GM21528 (cell line): Measurements from ENCODE around the gene KIF1A.

Experiments
- ATAC-seq: cut with Tn5 transposase; IDR thresholded peaks from one replicate; pipeline ENCODE4 v1.9.1; 2021; ENCODE audit warnings: mild to moderate bottlenecking, moderate library complexity; ENCODE audit not compliant: unreplicated experiment, low FRiP score

The KIF1A gene, protein sequence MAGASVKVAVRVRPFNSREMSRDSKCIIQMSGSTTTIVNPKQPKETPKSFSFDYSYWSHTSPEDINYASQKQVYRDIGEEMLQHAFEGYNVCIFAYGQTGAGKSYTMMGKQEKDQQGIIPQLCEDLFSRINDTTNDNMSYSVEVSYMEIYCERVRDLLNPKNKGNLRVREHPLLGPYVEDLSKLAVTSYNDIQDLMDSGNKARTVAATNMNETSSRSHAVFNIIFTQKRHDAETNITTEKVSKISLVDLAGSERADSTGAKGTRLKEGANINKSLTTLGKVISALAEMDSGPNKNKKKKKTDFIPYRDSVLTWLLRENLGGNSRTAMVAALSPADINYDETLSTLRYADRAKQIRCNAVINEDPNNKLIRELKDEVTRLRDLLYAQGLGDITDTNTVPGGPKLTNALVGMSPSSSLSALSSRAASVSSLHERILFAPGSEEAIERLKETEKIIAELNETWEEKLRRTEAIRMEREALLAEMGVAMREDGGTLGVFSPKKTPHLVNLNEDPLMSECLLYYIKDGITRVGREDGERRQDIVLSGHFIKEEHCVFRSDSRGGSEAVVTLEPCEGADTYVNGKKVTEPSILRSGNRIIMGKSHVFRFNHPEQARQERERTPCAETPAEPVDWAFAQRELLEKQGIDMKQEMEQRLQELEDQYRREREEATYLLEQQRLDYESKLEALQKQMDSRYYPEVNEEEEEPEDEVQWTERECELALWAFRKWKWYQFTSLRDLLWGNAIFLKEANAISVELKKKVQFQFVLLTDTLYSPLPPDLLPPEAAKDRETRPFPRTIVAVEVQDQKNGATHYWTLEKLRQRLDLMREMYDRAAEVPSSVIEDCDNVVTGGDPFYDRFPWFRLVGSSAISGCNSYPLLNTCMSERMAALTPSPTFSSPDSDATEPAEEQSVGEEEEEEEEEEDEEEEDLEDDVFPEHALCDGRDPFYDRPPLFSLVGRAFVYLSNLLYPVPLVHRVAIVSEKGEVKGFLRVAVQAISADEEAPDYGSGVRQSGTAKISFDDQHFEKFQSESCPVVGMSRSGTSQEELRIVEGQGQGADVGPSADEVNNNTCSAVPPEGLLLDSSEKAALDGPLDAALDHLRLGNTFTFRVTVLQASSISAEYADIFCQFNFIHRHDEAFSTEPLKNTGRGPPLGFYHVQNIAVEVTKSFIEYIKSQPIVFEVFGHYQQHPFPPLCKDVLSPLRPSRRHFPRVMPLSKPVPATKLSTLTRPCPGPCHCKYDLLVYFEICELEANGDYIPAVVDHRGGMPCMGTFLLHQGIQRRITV (N-terminal part only)

DNA sequence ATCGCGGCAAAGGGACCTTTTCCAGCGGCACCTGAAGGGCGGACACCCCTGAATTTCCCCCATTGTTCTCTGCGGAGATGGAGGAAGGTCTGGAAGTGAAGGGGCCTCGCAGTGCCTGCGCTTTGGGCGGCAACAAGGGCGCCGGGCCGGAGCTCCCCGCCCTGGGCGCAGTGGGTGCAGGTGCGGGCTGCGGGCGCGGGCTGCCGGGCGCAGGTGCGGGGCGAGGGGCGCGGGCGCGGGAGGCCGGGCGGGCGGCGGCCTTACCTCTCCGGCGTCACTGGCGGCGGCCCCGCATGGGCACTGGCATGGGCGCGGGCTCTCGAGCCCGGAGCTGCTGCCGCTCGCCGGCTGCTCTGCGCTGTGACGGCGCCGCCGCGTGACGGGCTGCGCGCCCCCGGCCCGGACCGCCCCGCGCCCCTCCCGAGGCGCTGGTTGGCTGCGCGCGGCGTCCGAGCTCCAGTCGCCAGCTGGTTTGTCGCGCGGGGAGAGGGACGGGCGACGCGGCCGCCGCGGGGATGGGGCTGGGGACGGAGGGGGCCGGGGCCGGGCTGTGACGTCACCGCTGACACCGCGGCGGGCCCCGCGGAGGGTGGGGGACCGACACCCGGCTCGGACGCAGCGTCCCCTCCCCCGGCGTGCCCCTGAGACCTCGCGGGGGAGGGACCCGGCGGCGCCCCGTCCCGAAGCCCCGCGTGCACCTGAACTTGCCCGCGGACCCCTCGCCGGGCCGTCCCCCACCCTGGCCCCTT lies at the start of gene KIF1A:
Gene KIF1A, minus strand, starts transcription at position 362 of the 749 bp plus-strand sequence. CDS start 22,467 bp downstream, outside the sequence.
- ATAC-seq, result no peak

DNA sequence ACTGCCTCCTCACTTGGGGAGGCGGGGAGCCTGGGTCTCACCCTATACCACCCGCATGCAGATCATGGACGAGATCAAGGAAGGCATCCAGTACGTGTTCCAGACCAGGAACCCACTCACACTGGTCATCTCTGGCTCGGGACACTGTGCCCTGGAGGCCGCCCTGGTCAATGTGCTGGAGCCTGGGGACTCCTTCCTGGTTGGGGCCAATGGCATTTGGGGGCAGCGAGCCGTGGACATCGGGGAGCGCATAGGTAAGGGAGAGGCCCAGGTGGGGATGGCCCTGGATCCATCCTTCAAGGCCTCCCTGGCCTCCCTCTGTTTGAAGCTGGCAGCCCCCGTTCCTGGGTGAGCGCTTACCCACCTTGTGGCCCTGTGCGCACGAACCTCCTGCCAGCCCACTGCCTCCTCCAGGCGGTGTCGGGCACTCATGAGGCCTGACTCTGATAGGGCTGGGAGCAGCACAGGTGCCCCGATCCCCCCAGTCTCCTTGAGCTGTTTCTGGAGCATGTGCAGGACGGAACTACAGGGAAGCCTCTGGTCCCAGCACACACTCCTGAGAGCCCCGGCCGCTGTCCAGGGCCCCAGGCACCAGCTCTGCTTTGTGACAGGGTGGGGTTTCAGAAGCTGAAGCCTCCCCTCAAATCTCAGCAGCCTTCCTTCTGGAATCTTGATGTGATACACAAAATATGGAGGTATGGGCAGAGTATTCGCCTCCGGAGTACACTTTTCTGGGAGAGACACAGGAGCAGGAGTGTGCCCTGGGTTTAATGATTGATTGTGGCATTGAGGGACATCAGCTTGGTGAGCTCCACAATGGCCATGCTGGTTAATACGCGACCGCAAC lies 49.3 kb upstream of the KIF1A start:
- no peak for ATAC-seq

DNA sequence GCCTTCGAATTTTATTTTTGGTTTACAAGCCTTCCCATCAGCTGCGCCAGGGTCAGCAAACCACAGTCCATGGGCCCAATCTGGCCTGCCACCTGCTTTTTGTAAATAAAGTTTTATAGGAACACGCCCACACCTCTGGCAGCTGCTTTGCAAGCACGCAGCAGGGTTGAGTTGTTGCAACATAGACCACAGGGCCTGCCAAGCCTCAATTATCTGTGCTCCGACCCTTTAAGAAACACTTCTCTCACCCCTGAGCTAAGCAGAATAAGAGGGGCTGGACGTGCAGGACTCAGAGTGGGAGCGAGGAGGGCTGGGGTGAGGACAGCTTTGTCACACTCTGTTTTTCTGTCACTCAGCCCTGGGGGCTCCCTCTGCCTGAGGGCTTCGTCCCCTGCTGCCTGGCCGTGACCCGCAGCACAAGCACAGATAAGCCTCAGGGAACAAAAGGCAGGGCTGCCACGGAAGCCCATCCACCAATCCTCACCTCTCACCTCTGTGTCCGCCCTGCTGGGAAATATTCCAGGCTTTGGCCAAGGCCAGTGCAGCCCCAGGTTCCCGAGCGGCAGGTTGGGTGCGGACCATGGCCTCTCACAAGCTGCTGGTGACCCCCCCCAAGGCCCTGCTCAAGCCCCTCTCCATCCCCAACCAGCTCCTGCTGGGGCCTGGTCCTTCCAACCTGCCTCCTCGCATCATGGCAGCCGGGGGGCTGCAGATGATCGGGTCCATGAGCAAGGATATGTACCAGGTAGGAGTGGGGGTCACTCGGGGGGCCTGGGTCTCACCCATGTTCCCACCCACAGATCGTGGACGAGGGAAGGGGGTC lies 48.5 kb upstream of the KIF1A start, which contains the start of gene AGXT:
Gene AGXT, plus strand, starts transcription at position 539 of the 823 bp plus-strand sequence. Its CDS starts 42 bp downstream, at position 581.
- ATAC-seq, result no peak

DNA sequence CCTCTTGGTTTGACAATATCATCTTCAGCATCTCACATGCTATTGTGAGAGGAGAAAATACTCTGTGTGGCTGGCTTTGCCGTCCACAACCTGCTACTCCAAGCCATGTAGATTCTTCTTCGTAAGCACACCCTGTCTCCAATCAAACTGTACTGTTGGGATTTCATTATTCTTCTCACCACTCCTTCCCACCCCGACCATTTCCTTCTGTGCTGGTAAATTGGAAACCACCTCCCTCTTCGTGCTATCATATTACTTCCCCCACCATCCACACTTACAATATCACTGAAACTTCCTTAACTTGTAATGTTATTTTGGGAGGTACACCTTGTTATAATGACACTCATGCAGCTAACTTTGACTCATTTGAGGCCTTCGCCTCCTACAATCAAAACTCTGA lies 45.4 kb upstream of the KIF1A start:
- ATAC-seq, result no peak

DNA sequence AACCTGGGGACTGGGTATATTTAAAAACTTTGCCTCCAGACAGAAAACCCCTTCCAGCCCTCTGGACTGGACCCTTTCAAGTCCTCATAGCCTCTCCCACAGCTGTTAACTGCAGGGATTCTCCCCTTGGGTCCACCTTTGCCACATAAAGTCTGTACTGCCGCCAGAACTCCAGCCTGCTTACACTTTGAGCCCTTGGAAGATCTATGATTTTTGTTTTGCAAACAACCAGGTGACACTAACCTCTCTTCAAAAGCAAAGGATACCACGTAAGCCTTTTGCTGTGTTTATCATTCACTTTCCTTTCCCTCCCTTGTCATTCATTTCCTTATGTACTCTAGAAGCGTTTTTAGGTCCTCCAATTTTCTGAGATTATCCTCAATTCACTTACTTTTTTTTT lies 44.5 kb upstream of the KIF1A start:
- ATAC-seq, result no peak

DNA sequence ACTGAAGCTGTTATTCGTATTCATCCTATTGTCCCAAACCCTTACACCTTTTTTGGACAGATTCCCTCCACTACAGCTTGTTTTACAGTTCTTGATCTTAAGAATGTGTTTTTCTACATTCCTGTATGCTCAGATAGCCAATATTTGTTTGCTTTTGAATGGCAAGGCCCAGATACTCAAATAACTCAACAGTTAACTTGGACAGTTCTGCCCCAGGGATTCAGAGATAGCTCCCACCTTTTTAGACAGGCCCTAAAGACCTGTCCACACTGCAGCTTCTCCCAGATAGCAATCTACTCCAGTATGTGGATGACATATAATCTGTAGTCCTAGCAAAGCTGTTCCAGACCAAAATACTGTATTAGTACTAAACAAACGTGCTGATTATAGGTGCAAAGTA lies 41.5 kb upstream of the KIF1A start:
- no peak for ATAC-seq

DNA sequence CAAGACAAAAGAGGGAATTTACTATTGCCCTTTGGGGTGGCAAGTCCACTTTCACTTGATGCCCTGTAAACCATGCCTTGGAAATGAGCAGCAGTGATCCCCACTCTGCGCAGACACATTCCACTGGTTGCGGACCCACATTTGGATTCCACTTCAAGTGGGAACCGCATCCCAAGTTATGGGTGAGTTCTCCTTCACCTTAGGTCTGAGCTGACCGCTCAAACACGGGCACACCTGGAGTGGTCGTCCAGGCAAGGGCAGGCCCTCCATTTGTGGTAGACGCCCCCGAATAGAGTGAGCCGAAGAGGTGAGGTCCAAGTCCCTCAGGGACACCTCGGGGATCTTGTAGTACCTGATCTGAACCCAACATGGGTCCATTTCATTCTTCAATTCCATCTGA lies 38.9 kb upstream of the KIF1A start:
- ATAC-seq, result no peak

DNA sequence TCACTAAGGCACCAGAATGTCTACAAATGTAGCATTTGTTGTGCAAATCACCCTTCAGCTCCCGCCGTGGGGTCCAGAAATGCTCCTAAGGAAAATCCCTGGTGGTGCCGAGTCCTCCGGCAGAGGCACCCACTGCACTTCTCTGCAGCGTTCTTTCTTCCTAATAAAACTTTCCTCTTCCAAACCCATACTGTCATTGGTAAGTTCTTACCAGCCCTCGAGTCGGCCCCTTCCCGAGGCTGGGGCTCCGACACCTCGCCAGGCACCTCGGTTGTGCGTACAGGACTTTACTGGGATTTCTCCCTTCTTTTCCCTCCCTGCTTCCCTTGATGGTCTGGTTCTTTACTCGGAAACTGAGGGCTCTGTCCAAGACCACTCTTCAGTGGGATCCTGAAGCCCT lies 38.3 kb upstream of the KIF1A start:
- no peak for ATAC-seq

DNA sequence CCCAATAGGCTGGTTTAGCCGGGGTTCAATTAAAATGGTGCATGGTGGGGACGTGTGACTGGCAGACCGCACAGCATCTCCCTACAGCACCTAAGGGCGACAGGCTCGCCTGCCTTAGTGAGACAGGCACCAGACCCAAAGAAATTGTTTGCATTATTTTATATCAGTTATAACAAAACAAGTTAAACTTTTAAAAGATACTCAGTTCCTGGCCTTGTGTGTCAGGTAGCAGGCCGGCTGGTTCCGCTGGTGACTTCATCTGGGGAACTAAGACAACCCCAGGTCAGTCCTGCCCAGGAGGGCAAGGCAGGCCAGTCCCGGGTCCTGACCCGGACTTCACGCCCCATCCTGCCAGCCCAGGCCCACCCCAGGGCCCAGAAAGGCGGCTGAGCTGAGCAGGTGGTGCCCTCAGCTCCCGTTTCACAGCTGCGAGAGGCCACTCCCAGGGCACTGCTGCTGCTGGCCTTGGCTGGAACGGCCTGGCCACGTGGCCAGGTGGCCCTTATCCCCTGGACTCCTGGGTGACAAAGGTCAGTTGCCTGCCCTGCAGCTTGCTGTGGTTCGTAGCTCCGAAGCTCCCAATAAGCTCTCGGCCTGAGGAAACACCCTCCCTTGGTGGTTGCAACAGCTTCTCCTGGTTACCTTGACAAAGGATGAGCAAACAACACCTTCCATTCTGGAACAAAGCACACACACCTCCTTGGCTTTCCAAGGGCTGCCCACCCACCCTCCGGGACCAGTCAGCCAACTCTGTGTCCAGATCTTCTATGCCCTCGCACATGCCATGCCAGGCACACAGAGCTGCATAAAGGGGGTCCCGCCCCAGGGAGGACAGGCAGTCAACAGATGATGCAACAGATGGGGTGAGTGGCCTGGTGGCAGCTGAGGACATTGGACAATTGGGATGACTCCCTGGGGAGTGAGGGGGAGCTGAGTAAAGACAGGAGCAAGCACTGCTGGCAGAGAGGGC lies 37.3 kb upstream of the KIF1A start:
- ATAC-seq, result no peak

DNA sequence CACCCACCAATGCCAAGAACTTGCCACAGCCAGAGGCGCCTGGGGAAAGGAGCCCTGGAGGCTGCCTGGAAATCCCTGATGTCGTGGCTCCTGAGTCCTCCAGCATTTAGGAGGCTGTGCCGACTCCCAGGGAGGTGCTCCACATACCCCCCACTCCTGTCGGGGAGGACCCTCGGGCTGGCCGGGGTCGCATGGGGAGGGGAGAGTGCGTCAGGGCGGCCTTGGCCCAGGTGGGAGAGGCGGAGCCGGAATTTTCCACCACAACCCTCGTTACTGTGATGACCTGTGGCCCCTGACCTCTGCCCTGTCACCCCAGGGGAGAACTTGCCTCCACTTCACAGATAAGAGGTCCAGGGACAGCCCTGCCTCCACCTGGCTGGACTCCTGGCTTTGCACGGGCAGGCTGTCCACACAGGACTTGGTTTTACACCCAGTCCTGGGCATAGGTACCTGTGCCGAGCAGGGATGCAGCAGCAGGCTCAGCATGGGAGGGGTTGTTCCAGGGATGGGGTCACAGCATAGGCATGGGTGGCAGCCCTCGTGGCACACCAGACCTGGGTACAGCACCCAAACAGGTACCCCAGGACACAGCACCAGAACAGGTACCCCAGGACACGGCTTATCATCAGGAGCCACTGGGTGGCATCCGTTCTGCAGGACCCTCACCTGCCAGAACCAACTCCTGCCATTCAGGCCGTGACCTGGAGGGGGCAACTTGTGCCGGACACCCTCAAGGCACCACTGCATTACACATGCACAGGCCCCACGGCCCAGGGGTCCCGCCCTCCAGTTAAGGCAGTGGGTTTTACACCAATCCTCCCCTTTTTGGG lies 36.3 kb upstream of the KIF1A start:
- ATAC-seq, result no peak

DNA sequence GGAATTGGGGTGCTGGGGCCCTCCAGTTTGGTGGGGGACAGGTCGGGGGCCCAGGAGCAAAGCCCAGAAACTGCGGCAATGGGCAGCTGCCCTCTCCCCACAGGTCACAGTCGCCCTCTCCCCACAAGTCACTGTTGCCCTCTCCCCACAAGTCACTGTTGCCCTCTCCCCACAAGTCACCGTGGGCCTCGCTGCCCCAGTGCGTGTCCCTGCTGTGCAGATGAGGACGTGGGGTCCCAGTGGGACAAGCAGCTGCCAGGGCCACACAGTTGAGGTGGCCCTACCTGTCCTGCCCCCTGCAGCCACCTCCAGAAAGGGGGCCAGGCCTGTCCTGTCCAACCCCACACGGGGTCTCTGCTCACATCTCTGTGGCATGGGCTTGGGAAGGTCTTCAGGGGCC lies 35.7 kb upstream of the KIF1A start:
- ATAC-seq, result no peak

DNA sequence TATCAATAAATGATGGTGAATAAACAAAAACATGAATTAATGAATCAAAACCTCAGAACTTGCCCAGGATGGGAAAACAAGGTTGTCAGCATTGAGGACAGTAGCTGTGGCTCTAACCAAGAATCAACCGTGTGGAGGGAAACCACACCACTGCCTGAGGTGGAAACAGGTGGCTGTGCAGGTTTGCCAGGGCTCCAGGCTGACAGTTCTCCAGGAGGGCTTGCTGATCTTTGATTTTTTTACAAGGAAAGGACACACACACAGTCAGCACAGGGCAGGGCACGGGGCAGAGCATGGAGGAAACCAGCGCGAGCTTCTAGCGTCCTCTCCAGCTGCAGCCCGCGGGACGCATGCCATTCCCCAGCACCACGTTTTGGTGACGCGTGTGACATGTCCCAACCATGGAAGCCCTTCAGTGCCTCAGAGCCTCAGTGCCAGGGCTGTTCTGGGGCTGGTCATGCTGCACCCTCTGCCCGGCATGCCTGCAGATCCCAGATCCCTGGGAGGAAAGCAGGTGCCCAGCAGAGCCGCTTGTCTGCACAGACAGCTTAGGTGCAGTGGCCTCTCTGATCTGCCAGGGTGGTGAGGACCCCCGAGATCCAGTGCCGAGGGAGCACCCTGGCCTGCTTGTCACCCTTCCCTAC lies 32.8 kb upstream of the KIF1A start:
- ATAC-seq, result no peak

DNA sequence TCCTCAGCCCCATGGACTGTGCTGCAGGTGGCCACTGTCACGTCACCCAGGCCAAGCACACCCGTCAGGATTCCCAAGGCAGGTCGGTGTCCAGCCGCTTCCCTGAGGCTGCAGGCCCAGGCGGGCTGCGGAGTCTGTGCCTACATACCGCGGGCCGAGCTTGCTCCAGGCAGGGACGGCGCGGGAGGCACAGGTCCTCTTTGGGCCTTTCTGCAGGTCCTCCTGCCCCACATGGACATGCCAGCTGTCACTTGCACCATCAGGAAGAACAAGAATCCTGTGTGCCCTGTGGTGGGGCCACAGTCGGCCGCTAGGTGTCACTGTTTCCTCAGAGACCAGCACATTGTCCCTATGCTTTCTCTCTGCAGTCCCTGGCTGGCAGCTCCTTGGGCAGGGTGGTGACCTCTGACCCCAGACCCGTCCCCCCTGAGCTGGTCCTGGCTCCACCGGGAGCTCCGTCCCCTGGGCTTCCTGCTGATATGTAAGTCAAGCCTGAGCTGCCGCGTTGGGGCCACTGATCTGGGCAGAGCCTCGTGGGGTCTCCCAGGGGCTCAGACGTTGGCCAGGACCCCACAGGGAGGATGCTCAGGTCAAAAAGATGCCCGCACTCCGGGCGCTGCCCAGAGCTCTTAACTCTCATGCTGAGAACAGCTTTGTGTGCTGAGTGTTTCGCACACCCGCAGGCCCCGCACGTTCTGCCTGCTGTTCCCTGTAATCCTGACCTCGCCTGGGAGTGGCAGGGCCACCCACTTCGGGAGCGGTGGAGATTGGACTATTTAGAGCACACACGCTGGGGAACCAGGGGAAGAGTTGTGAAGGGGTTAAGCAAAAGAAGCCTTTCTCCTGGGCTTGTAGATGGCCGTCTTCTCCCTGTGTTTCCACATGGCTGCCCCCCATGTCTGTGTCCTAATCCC lies 31.3 kb upstream of the KIF1A start:
- ATAC-seq, result no peak

DNA sequence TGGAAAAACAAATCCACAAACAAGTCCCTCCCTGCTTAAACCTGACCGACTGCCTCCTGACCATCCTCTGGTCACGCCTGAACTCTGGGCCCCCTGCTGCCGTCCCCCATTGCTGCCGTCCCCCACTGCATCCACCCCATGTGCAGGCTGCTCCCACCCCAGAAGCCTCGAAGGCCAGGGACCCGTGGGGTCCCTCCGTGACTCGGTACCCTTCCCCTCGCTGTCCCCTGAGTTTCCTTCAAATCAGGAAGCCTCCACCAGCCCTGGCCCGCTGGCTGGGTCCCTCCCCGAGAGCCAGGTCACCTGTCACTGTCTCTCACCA lies 30.7 kb upstream of the KIF1A start:
- ATAC-seq, result no peak

DNA sequence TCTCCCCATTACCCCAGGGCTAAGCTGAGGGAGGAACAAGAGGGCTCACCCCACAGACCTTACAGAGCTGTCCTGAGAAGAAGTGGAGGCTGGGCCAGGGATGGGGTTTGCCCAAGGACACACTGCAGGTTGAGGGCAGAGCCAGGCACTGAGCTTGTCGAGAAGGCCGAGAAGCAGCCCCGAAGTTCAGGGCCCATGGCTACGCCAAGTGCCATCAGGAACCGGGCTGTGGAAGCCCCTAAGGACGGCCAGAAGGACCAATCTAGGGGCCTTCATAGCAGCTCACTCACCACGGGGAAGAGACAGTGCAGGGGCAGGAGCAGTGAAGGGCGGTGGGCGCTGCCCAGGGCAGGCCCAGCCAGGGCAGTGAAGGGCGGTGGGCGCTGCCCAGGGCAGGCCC lies 30.0 kb upstream of the KIF1A start:
- no peak for ATAC-seq
